Right ventricle myocardium superior (tissue), 1 donor: Measurements from ENCODE around the gene AP1S3. TPM values are rescaled to one million over a fixed set of nuclear protein-coding genes. Genes with fewer than 3 reads are reported as not detected.
"Not testable (repeated sequence)": the region's sequence is repeated elsewhere in the genome, so short reads cannot be mapped to it uniquely, and the experiment has no call there.

Source experiments
- ATAC-seq: fragments of 200-7000 bp; cut with Tn5 transposase; one replicate; pipeline ENCODE4 v1.9.1; 2020; ENCODE audit warnings: mild to moderate bottlenecking; ENCODE audit not compliant: poor library complexity
- DNase-seq: peaks from one replicate; pipeline ENCODE4 v3.0.0-alpha.2; 2020
- intact Hi-C: fragments of 100-400 bp; cut with DNase I; formaldehyde crosslinking; loops from one replicate; pipeline ENCODE4 v1.11.2; 2022
- long read RNA-seq: library from polyadenylated mRNA; unstranded; transcript quantifications from one replicate; pipeline ENCODE4 v2.0.0, GENCODE V29; 2021
- total RNA-seq: library from RNA; stranded (reverse); fragmentation: NEBNext Ultra II Directional; extraction: Animal tissue kit (Norgen Biotek cat#: 25700); gene quantifications from one replicate; pipeline ENCODE4 v1.2.1, GENCODE V29; 2021
- donor health status: DM: no; HTN: yes; CAD: no; lungs with severe emphysema.

The AP1S3 gene
- total RNA-seq = 0.16 TPM
- long read RNA-seq = 0 reads

DNA sequence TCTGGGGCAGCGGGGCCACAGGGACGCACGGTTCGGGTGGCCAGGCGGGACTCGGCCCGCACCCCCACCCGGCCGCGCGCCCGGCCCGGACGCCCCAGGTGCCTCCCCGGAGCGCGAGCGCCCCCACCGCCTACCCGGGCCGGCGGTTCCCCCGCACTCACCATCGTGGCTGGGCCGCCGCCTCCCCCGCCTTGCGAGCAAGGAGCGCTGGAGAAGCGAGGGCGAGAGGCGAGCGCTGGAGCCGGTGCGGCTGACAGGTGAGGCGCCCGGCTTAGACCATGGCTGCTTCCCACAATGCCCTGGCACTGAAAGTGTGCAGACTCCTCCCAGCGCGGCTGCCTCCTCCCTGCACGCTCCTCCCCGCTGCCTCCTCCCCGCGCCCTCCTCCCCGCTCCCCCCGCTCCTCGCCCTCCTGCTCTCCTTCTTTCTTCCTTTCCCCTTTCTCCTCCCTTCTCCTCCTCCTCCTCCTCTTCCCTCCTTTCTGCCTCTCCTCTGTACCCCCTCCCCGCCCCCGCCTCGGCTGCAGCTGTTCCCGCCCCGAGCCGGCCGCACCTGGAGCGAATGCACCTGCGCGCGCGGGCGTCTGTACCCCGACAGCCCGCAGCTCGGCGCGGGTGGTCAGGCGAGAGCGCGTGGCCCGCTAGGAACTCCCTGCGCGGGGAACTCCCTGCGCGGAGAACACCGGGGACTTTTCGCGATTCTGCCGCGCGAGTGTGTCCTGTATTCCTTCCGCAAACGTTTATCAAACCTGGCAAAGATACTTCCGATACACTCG lies at the start of gene AP1S3:
TSS of gene AP1S3 (minus strand) at position 296 of the 775 bp plus-strand sequence. CDS start at position 164, 132 bp downstream.
- peak; percentile 73 for DNase-seq
- intact Hi-C loops = no loop called here
- ATAC-seq = peak; percentile 95

- no peak for DNase-seq
- intact Hi-C loops = no loop called here
Observed at GRCh38 chr2:223887127-223887526, 49.7 kb upstream of the AP1S3 start.

DNA sequence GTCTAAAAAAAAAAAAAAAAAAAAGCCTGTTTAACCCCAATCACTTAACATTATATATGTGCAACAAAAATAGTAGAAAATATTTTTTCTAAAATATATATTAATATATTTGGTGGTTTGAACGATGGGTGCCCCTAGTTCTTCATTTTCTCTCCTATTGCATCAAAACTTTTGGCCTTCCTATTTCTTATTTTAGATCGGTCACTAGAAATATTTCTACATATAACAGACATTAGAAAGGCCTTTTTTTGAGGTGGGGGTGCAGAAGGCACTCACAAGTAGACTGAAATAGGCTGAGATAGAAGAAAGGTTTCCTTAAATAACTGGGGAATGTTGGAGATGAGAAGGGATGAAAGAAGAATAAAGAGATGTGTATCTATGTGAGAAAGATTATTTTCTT lies 49.3 kb upstream of the AP1S3 start:
- intact Hi-C loops = no loop called here
- DNase-seq (no peak), ATAC-seq (no peak)

More at GRCh38 chr2:223887127-223887526, 49.7 kb upstream of the AP1S3 start:
- ATAC-seq = no peak

DNA sequence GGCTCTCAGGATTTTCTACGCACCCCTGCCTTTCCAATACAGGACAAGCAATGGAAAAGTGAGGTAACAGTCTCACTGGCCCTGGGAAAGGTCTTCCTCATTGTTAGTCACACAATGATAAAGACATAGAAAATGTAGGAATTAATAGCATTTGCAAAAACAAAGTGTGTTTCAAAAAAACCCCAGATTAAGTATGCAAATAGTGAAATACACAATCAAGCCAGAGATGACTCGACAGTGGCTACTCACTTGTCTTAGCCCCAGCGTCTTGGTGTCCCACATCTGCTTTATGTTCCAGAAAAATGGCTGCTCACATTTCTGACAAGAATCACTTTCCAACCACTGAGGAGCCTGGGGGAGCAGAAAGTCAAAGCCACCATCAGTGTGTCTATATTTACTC lies 47.0 kb upstream of the AP1S3 start:
- ATAC-seq (no peak), DNase-seq (no peak)
- intact Hi-C loops = no loop called here

DNA sequence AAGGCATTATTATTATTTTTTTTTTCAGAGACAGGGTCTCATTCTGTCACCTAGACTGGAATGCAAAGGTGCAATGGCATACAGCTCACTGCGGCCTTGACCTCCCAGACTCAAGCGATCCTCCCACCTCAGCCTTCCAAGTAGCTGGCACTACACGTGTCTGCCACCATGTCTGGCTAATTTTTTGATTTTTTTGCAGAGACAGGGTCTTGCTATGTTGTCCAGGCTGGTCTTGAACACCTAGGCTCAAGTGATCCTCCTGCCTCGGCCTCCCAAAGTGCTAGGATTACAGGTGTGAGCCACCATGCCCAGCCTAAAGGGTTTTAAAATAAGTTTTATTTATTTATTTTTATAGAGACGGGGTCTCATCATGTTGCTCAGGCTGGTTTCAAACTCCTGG lies 45.3 kb upstream of the AP1S3 start:
- ATAC-seq (no peak), DNase-seq (no peak)
- intact Hi-C loops = no loop called here

DNA sequence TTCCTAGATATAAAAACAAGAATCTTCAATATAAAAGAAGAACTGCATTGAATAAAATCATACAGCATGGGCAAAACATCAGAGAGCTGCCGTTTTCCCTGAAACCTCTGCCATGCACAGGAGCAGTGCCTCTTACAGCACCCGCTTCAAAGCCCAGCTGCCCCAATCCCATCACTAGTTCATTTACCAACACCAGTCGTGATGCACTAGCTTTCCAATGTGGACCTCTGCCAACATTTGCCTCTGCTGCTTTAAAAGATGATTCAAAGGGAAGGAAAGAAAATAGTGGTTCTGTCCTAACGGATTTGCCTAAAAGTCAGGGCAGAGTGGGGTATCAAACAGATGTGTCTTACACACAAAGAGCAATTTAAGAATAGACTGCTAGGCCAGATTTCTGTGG lies 43.4 kb upstream of the AP1S3 start:
- intact Hi-C loops = no loop called here
- no peak for ATAC-seq
- DNase-seq = no peak

DNA sequence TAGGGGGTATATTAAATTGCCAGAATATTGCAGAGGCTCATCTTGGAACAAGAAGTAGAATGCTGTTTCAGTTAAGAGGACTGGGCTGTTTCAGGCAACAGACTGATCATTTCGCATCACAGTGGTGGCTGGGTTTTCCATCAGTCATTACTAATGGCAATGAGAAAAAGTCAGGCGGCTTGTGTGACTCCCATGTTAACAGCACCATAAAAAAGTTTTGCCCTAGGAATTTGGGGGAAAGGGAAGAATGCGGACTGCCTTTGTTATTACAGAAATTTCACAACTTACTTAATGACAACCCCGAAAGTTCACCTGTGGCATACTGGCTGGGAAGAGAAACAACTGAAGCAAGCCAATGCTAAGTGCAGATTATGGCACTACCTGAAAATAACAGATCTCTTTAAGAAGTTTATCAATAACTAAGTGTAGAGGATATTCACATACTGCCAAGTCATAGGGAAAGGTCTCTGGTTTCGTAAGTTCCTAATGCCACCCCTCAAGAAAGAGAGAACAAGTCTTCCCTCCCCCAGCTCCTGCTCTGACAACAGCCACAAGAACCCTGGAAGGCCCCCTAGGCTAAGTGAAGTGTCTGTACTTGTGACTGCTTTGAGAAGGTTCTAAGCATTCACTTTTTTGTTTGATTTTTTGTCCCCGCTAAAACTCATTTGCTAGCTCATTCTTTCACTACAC lies 40.5 kb upstream of the AP1S3 start:
- no peak for ATAC-seq
- intact Hi-C loops = no loop called here
- no peak for DNase-seq

DNA sequence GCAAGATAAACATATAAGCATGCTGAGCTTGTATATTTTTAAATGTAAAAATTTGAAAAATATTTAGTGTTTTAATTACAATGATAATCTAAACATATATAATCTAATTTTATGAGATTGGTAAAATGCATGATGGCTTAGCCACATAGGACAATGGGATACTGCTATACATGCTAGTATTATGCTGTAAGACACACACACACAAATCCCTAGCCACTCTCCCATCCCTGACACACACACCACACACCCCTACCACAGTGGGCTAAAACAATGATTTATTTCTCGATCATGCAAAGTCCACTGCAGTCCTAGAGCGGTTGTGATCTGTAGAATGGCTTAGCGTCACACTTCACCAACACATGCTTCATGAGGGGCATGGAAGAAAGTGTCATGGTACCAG lies 36.3 kb upstream of the AP1S3 start:
- no peak for ATAC-seq
- intact Hi-C loops = no loop called here
- no peak for DNase-seq

DNA sequence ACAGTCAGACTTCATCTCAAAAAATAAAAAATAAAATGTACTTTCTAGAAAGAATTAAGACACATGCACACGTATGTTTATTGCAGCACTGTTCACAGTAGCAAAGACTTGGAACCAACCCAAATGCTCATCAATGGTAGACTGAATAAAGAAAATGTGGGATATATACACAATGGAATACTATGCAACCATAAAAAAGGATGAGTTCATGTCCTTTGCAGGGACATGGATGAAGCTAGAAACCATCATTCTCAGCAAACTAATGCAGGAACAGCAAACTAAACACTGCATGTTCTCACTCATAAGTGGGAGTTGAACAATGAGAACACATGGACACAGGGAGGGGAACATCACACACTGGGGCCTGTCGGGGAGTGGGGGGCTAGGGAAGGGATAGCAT lies 35.4 kb upstream of the AP1S3 start:
- DNase-seq, ATAC-seq, intact Hi-C loops: not testable (repeated sequence)

GRCh38 chr2:223871661-223872060 lies 34.3 kb upstream of the AP1S3 start:
- intact Hi-C loops = not testable (repeated sequence)

GRCh38 chr2:223870840-223871611 lies 33.6 kb upstream of the AP1S3 start:
- no peak for DNase-seq
- ATAC-seq = no peak
- intact Hi-C loops = no loop called here

More at GRCh38 chr2:223871661-223872060, 34.3 kb upstream of the AP1S3 start:
- not testable (repeated sequence) for DNase-seq, ATAC-seq

GRCh38 chr2:223868005-223868404 lies 30.6 kb upstream of the AP1S3 start:
- intact Hi-C loops = no loop called here
- no peak for ATAC-seq
- no peak for DNase-seq

DNA sequence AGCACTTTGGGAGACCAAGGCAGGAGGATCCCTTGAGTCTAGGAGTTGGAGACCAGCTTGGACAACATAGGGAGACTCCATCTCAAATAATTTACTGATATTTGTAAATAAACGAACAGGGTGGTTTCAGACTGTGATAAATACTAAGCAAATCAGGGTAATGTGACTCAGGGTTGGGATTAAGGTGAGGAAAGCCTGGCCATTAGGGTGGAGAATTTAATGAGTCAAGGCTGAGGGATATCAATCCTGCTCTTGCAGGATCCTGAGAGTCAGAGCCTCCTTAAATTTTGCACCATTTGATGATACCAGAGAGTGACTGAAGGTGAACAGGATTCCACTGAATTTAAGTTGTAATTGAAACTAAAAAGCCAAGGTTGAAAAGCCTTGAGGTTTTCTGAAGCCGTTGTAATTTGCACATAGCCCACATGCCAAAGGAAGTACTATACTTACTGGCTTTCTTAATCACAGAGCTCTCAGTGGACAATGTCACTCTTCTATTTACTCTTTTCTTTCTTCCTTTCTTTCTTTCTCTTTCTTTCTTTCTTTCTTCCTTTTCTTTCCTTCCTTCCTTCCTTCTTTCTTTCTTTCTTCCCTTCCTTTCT lies 28.6 kb upstream of the AP1S3 start:
- intact Hi-C loops = no loop called here
- DNase-seq (no peak), ATAC-seq (no peak)

DNA sequence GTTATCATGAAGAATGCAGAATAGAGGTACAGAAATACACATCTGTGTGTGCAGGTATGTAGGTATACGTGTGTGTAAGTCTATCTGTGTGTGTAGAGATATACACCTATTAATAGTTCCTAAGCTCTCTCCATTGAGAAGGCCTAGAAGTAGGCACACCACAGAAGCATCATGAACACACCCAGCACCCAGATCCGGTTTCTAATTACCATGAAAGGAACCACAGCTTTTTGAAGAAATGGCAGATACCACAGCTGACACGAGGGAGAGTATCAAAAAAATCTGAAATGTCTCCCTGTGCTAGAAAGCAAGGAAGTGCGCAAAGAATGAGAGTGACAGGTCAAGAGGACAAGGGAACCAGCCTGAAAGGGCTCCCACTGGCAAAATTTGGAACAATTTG lies 27.7 kb upstream of the AP1S3 start:
- intact Hi-C loops = no loop called here
- DNase-seq (no peak), ATAC-seq (no peak)

DNA sequence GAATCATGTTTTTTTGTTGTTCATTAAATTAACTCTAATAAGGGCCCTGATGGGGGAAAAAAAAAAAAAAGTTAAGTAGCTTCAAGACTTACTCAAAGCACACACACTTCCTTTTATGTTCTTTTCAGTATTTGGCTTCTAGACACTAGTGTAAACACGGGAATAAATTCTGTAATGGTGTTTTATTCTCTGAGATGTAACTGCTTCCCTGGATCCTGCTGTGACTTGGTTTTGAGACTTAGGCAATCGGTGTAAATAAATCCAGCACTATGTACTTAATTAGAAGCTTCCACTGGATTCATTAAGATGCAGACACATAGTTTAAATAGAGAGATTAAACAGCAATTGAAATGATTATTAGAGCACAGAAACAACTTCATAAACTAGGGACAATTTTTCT lies 26.1 kb upstream of the AP1S3 start:
- intact Hi-C loops = no loop called here
- DNase-seq = no peak
- no peak for ATAC-seq

GRCh38 chr2:223860809-223861738 lies 23.7 kb upstream of the AP1S3 start:
- ATAC-seq = no peak
- intact Hi-C loops = no loop called here

GRCh38 chr2:223859070-223859469 lies 21.7 kb upstream of the AP1S3 start:
- DNase-seq (no peak), ATAC-seq (no peak)
- intact Hi-C loops = no loop called here

More at GRCh38 chr2:223860809-223861738, 23.7 kb upstream of the AP1S3 start:
- no peak for DNase-seq

- ATAC-seq = no peak
- intact Hi-C loops = no loop called here
- DNase-seq = no peak
Observed at GRCh38 chr2:223856584-223856983, 19.2 kb upstream of the AP1S3 start.
